Body of pancreas (tissue), 4 donors: ENCODE data around the gene ARHGAP27. TPM values are rescaled to one million over a fixed set of nuclear protein-coding genes. Genes with fewer than 3 reads are reported as not detected.
"Not testable (repeated sequence)": the region's sequence is repeated elsewhere in the genome, so short reads cannot be mapped to it uniquely, and the experiment has no call there.

Source experiments
- ATAC-seq: fragments of 150-250 bp; one replicate; pipeline ENCODE4 v1.9.1; 2016
- DNase-seq, 4 donors: peaks; one replicate each; pipeline ENCODE4 v3.0.0-alpha.2; 2019
- H3K27ac ChIP-seq, 4 donors: fragments of 200-600 bp; sonication (generic); 1 replicate in 3 of 4; 2 replicates in 1 of 4; pipeline versions ENCODE4 v1.5.1 to v1.6.1; 2016 to 2019; ENCODE audit warnings: mild to moderate bottlenecking in 1 of 4, mixed read lengths in 1 of 4, moderate library complexity in 1 of 4
- H3K27me3 ChIP-seq, 2 donors: fragments of 200-600 bp; sonication (generic); one replicate each; pipeline ENCODE4 v1.6.0; 2016; ENCODE audit warnings: mild to moderate bottlenecking in 1 of 2
- H3K36me3 ChIP-seq, 2 donors: fragments of 200-600 bp; sonication (generic); replicated peaks in 1 of 2; 2 replicates each; pipeline ENCODE4 v1.5.1; 2016; ENCODE audit warnings: low read depth in 2 of 2; ENCODE audit not compliant: insufficient read depth in 1 of 2
- H3K4me1 ChIP-seq: fragments of 200-600 bp; sonication (generic); one replicate; pipeline ENCODE4 v1.6.0; 2016
- H3K4me3 ChIP-seq, 2 donors: fragments of 200-600 bp; sonication (generic); 1 replicate in 1 of 2; 2 replicates in 1 of 2; pipeline ENCODE4 v1.5.1; 2016 to 2019
- H3K9me3 ChIP-seq, 3 donors: fragments of 200-600 bp; sonication (generic); 1 replicate in 2 of 3; 2 replicates in 1 of 3; pipeline ENCODE4 v1.5.1; 2016
- POLR2A ChIP-seq, 3 donors: fragments of 450-650 bp; IDR thresholded peaks; one replicate each; pipeline ENCODE4 v1.6.1; 2016; ENCODE audit warnings: antibody characterized with exemption in 3 of 3, mild to moderate bottlenecking in 2 of 3
- WGBS, 2 donors: methylation state at CpG; one replicate each; pipeline ENCODE4 v1.1.5; 2017; 5-methylcytosine and 5-hydroxymethylcytosine counted together
- intact Hi-C: fragments of 100-400 bp; cut with DNase I; formaldehyde crosslinking; loops from one replicate; pipeline ENCODE4 v1.15.1; 2023
- total RNA-seq, 2 donors: library from RNA; depleted of rRNA; stranded (reverse); fragments of >200 nt; gene quantifications; one replicate each; pipeline ENCODE4 v1.1.0, GENCODE V29; 2016
- TF ChIP-seq, protein P1 (sequence below), 7 experiments: fragments of 450-650 bp in 4 of 7; fragments of 200-600 bp in 3 of 7; sonication (generic) in 3 of 7; IDR thresholded peaks; one replicate each; pipeline ENCODE4 v1.5.1; 2016 to 2019; ENCODE audit warnings: antibody characterized with exemption in 7 of 7

Gene ARHGAP27
- total RNA-seq, 2 donors from 2014 or later, result 12.7 to 35.3 TPM

DNA sequence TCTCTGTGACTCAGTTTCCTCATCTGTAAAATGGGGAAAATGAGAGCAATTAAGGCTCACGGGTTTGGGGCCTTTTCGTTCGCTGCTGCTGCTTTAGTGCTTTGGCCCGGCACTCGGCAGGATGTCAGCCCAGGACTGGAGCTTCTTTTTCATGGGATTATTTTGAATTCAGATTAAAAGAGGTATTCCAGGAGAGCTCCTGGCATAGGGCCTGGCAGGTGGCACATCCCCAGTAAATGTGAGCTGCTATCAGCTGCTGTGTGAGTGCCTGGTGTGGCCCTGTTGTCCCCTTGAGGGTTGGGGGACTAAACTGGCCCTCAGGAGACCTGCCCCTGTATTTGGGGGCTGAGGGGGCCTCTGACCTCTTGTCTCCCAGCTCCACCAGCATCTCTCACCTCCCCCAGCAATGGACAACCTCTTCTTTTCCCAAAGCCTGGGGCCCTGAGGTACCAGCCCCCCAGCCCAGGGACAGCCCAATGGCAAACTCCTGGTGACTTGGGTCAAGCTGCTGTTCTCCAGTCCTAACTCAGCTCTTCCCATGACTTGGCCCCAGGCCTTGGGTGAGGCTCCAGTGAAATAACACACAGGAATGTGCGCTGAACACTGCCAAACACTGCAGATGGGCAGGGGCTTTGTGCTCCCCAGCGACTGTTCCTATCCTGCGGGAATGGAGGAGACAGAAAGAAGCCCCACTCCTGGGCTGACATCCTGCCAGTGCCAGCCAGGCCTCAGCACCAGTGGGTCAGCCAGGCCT lies 14.4 kb upstream of the ARHGAP27 start:
- intact Hi-C loops, ATAC-seq: not testable (repeated sequence)
- H3K27ac ChIP-seq, result peak overlapping the region in 2 of 4 donors; percentile 57 to 62

DNA sequence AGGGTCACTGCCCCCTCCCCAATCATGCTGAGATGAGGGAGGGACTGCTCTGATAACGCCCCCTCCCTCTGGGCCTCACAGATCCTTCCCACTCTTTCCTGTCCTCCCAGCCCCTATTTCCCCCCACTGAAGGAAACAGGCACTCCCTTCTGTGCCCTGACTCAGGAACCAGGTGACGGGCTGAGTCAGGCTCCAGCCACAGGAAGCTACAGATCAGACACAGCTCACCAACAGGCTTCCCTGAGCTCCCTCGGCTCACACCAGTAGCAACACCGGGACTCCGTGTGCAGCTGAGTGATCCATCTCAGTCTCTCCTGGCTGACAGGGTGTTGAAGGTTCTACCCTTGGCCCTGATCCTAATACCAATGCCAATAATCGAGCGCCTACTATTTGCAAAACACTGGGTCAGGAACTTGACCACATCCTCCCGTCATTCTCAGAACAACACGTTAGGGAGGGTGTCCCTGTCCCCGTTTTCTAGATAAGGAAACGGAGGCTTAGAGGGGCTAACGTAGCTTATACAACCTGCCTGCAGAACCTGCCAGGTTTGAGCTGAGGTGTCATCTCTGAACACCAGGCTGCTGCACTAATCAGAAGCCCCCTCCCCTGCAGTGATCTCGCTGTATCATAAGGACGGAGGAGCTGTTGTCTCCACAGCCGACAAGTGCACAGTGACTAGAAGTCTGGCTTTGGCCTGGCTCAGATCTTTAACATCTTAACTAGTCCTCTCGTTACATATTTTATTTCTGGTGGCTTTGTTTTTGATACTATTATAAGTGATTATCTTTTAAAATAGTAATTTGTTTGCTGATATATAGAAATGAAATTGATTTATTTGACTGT lies 13.5 kb upstream of the ARHGAP27 start:
- intact Hi-C loops, H3K9me3 ChIP-seq, H3K4me1 ChIP-seq, H3K36me3 ChIP-seq, H3K4me3 ChIP-seq, H3K27me3 ChIP-seq: not testable (repeated sequence)
- peak overlapping the region in 1 of 4 donors; percentile 30 for H3K27ac ChIP-seq
- 63 to 67% methylated on average over 16 of the region's 16 CpGs for WGBS, 2 donors
- DNase-seq (peak in 1 of 4 donors; percentile 31), ATAC-seq (peak; percentile 46)

More for the DNA sequence above, 14.4 kb upstream of the ARHGAP27 start:
- H3K27me3 ChIP-seq, H3K4me1 ChIP-seq, H3K36me3 ChIP-seq, H3K4me3 ChIP-seq, DNase-seq, H3K9me3 ChIP-seq: not testable (repeated sequence)
- 88 to 90% methylated on average over 8 of the region's 8 CpGs for WGBS, 2 donors

DNA sequence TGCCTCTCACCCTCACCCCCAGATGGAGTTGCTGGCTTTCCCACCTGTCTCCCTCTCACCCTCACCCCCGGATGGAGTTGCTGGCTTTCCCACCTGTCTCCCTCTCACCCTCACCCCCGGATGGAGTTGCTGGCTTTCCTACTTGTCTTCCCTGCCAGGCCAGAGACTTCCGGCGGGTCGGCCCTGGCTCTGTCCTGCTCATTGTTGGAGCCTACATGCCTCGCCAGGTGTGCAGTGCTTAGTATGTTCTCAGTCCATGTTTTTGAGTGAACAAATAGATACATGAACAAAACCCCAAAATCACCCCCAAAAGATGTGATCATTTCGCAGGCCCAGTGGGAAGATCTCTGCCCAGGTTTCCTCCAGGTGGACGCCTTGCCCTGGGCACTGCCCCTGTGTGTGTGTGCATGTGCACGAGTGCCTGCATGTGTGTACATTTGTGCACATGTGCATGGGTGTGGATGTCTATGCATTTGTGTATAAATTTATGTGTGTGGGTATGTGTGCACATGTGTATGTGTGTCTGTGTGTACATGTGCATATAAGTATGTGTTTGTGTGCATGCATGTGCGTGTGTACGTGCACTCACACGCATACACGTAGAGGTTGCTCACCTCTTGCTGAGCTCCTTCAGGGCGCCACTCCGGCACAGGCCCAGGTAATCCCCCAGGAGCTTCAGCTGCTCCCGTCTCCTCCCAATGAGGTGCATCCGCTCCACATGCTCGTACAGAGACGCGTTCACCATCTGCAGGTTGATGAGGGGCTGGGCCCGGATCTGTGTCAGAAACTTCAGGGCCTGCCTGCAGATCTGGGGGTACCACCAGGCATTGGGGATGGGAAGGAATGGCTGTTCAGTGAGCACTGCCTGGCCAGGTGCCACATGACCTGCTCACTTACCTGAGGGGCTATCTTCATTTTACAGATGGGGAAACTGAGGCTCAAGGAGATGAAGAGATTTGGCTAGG lies 12.5 kb upstream of the ARHGAP27 start:
- intact Hi-C loops, H3K27ac ChIP-seq, H3K9me3 ChIP-seq, ATAC-seq, H3K36me3 ChIP-seq, DNase-seq, H3K4me3 ChIP-seq, H3K27me3 ChIP-seq: not testable (repeated sequence)
- 83 to 88% methylated on average over 13 to 20 of the region's 21 CpGs for WGBS, 2 donors
- H3K4me1 ChIP-seq, result peaks cover 13% of the 10 kb centered on the region

DNA sequence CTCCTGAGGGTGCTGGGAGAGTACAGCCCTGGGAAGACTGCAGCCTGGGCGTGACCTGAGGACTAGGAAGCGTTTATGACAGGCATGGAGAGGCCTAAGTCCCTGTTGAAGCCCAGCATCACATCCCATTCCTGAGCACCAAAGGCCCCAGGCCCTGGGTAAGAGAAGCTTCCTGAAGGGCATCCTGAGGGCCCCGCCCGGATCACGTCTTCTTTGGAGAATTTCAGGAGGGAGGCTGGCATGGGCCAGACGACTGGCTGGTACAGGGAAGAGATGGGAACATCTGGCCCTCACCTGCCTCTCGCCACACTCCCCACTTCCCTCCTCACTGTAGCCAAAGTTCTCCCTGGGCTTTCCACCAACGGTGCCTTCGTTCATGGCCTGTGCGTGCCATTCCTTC lies 11.6 kb upstream of the ARHGAP27 start:
- DNase-seq, H3K27ac ChIP-seq, H3K36me3 ChIP-seq, intact Hi-C loops, ATAC-seq, H3K4me3 ChIP-seq, H3K9me3 ChIP-seq, H3K27me3 ChIP-seq: not testable (repeated sequence)
- peaks cover 15% of the 10 kb centered on the region for H3K4me1 ChIP-seq
- WGBS, 2 donors, result 88 to 93% methylated on average over 9 to 10 of the region's 10 CpGs

DNA sequence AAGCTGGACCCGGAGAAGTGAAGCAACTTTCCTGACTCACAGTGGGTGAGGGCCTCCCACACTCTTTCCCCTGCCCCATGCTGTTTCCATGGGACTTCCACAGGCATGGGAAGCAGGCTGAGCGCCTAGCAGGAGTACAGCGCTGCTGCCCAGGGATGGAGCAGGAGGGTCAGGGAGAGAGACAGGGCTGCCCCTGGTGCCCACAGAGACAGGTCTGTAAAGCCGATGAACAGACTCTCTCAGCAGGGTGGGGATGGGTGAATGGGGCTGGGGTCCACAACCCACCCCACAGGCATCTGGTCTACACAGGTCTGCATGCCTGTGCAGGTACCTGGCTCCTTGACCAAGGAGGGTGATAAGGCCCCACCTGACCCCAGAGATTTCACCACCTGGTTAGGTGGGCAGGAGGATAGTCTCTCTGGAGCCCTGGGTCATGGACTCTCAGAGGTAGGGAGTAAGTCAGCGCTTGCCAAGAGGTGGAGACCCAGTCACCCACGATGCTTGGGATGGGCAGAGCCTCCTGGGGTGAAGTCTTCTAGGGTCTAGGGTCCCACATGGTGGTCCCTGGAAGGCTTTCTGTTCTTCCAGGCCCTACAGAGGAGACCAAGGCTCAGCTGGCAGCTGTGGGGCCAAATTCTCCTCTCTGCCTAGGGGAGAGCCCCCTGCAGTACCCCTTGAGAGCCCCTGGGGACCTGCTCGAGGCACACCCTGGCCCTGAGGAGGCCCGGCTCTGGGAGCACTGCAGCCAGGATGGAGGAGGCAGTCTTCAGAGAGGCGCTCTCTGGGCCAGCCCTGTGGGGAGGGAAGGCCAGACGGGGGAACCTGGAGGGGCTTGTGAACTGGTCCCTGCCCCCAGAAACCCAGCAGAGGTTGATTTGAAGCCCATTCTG lies 10.9 kb upstream of the ARHGAP27 start:
- DNase-seq, H3K36me3 ChIP-seq, H3K27ac ChIP-seq, ATAC-seq, intact Hi-C loops, H3K27me3 ChIP-seq, H3K4me3 ChIP-seq, H3K9me3 ChIP-seq: not testable (repeated sequence)
- 90 to 96% methylated on average over 4 to 10 of the region's 10 CpGs for WGBS, 2 donors
- H3K4me1 ChIP-seq, result peaks cover 15% of the 10 kb centered on the region

DNA sequence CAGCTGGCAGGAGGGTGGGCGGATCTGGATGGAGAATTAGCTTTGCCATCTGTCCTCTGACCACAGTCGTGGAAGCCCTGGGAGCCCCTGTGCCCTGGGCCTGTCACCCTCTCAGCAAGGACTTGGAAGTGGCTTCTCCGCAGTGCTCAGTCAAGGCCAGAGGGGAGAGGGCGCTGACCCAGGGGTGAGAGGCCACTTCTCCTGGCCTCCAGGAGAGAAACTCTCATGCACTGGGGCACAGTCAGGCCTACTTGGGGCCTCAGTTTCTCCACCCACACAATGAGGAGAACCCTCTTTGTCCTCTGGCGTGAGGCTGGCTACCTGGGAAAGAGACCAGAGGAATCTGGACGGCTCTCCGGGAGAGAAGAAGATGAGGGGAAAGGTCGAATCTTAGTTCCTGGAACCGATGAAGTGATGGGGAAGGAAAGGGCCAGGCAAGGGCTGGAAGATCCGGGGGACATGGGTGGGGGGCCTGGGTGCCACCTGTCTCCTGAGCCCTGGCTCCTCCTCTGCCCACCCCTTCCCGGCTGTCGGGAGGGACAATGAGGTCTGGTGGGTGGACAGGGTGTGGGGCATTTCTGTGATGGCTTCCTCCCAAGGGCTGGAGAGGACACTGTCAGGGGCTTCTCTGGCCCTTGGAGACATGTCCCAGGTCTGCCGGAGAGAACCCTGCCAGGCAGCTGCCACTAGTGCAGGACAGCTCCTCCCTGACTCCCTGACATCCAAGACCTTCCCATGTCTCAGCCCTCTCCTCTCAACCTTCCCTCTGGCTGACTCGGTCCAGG lies 9.0 kb upstream of the ARHGAP27 start:
- Histone ChIP-seq H3K27ac (no peak overlapping the region), H3K36me3 (peaks cover 0 to 7% of the 10 kb centered on the region in 2 donors), H3K27me3 (no peaks in the 10 kb centered on the region), H3K9me3 (no peaks in the 10 kb centered on the region), H3K4me3 (no peak overlapping the region), H3K4me1 (peaks cover 8% of the 10 kb centered on the region)
- 79 to 80% methylated on average over 10 to 14 of the region's 14 CpGs for WGBS, 2 donors
- TF ChIP-seq POLR2A (IDR thresholded peaks at IDR 0.05), result no peak
- TF ChIP-seq, protein P1, sequence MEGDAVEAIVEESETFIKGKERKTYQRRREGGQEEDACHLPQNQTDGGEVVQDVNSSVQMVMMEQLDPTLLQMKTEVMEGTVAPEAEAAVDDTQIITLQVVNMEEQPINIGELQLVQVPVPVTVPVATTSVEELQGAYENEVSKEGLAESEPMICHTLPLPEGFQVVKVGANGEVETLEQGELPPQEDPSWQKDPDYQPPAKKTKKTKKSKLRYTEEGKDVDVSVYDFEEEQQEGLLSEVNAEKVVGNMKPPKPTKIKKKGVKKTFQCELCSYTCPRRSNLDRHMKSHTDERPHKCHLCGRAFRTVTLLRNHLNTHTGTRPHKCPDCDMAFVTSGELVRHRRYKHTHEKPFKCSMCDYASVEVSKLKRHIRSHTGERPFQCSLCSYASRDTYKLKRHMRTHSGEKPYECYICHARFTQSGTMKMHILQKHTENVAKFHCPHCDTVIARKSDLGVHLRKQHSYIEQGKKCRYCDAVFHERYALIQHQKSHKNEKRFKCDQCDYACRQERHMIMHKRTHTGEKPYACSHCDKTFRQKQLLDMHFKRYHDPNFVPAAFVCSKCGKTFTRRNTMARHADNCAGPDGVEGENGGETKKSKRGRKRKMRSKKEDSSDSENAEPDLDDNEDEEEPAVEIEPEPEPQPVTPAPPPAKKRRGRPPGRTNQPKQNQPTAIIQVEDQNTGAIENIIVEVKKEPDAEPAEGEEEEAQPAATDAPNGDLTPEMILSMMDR (IDR thresholded peaks at IDR 0.05), result no peak
- intact Hi-C loops, result no loop called here
- DNase-seq, result no peak
- no peak for ATAC-seq

DNA sequence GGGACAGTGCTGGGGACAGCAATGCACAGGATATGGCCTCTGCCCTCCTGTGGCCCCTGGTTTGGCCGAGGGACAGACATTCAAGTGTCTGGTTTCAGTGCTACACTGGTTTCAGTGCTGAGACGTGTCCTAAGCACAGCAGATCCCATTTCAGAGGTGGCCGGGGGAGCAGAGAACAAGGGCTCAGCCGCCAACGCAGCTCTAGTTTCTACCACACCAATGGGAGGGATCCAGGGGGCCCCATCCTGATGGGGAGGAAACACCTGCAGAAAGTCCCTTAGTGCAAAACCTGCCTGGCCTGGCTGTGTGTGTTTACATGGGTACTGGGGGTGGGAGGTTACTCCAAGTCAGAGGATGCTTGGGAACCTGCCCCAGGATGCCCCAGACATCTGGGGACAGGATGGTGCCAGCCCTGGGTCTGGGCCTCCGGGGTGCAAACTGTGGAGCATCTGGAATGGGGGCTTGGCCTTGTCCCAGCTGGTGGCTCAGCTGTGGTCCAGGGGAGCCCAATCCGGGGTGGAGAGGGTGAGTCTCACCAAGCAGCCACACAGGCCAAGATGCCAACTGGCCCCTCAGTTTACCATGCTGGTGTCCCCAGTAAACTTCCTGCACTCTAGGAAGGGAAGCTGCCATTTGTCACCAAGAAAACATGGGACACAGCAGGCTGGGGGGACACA lies 8.3 kb upstream of the ARHGAP27 start:
- H3K9me3 ChIP-seq, DNase-seq, intact Hi-C loops, H3K4me3 ChIP-seq, H3K27me3 ChIP-seq, H3K4me1 ChIP-seq, H3K36me3 ChIP-seq, ATAC-seq: not testable (repeated sequence)
- H3K27ac ChIP-seq, result peak overlapping the region in 1 of 4 donors; percentile 5
- 47 to 73% methylated on average over 2 to 7 of the region's 7 CpGs for WGBS, 2 donors
